Measurements from ENCODE around the gene TACC3.
A peak's percentile ranks its signal among the peaks of the same experiment; 100 is the strongest.

Gene TACC3

DNA sequence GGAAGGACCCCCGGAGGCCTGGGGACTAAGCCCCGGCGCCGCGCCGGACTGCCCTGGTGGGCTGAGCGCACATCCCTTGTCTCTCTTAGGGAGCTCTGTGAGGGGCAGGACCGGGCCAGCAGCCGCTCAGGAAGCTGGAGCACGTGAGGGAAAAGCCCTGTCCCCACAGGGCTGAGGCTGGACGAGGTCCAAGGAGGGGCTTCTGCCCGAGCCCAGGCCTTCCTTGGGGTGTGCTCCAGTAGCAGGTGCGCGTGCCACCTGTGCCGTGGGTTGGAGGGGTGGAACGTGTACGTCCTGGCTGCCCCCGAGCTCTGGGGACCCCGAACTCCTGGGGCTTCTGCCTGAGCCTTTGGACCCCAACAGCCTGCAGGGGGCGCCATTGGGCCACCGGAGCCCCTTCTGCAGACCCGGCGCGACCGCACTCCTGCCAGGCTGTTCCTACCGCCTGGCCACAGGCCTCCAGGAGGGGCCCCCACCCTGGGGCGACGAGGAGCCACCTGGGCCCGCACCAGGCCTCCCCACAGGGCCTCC, 27.2 kb downstream of the TACC3 start:
- peak; percentile 50 for DNase-seq

DNA sequence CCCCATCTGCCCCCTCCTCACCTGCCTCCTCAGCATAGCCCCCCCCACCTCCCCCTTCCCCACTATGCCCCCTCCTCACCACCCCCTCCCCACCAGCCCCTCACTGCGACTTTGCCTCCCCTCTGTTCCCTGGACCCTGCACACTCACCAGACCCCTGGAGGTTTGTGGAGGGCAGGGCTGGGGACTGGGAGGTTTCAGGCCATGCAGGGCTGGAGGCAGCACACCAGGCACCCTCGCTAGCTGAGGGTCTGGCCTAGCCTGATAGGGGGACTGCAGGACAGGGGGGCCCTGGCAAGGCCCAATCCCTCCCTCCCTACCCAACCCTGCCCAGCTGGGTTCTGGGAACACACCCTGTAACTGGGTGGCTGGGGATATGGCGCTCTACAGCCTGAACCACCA, 28.0 kb downstream of the TACC3 start:
- no peak for DNase-seq

DNA sequence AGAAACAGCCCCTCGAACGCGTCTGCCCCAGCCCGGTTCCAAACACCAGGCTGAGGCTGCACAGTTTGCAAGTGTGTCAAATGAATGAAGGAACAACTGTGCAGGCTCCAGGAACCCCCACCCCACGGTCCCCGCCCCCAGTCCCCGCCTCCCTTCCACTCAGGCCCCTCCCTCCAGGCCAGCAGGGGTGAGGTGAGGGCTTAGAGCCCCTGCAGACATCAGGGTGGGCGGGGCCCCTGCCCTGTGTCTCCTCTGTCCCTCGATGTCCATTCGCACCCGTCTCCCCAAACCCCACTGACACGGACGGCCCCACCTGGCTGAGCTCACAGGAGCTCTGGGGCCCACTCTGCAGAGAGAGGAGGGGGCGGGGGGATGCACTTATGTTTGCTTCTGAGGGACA, 28.5 kb downstream of the TACC3 start:
- no peak for DNase-seq

DNA sequence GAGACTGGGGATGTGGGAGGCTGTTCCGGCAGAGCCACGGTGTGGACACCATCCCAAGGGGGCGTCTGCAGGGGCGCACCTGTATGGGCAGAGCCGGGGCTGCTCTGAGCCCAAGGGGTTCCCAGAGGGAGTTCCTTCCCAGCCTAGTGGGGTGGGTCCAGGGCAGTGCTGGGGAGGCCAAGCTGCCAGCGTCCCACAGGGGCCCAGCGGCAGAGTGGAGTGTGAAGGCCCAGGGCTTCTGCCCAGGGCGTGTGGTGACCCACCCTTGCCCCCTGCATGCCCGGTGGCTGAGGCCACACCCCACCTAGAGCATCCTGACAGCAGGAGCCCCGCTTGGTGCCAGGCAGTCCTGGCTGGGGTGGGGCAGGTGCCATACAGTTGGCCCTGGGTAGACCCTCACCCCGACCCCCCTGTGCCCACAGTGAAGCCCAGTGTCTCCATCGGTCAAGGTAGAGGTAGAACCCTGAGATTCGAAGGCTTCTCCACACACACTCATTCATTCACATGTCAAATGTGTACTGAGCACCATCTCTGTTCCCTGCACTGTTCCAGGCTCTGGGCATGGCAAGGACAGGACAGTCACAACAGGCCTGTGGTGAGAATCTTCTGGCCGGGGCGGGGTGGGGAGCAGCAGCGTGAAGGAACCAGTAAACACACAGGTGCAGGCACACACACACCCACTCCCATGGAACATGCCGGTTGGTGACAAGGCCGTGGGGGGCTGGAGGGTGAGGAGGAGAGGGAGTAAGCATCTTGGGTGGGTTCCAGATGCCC, 29.2 kb downstream of the TACC3 start:
- DNase-seq, result no peak

DNA sequence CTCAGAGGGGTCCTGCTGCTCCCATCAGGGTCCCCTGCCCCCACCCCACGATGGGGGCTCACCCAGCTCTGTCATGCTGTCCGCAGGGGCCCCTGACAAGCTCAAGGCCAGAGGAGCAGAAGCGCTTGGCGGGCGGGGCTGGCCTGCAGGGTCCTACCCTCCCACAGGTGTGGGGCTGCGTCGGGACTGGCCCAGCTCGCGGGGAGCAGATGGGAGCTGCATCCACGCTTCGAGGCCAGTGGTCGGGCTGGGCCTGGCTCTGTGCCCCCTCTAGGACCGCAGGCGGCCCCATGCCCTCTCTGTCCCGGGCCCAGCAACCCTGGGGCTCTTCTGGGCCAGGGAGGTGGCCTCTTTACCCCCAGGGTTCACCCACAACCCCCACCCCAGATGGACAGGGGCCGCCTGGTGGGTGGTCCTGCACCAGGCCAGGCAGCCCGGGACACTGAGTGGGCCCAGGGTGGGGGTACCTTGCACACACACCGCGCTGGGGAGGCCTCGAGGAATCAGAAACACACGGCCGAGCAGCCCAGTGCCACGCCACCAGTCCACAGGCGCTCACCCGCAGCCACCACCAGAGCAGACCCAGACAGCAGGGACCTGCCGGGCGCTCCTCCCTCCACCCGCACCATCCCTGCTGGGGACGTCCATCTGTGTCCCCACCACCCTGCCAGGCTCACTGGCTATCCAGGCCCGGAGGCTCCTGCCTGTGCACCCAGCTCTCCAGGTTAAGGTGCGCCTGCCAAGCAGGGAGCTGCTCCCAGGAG, 30.0 kb downstream of the TACC3 start:
- no peak for DNase-seq

DNA sequence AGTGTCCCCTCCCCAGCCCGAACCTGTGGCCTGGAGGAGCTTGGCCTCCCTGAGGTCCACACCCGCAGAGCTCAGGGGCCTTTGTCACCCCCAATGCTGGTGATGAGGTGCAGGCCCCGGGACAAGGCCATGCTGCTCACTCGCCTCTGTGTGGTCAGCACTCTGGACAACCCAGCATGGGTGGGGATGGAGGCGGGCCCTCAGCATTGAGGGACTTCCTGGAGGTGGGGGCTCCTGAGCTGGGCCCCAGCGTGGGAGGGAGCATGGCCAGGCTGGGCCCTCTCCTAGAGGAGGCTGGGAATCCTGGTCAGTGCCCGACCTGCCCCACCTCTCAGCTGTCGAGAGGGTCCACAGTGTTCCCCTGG, 30.6 kb downstream of the TACC3 start:
- no peak for DNase-seq

DNA sequence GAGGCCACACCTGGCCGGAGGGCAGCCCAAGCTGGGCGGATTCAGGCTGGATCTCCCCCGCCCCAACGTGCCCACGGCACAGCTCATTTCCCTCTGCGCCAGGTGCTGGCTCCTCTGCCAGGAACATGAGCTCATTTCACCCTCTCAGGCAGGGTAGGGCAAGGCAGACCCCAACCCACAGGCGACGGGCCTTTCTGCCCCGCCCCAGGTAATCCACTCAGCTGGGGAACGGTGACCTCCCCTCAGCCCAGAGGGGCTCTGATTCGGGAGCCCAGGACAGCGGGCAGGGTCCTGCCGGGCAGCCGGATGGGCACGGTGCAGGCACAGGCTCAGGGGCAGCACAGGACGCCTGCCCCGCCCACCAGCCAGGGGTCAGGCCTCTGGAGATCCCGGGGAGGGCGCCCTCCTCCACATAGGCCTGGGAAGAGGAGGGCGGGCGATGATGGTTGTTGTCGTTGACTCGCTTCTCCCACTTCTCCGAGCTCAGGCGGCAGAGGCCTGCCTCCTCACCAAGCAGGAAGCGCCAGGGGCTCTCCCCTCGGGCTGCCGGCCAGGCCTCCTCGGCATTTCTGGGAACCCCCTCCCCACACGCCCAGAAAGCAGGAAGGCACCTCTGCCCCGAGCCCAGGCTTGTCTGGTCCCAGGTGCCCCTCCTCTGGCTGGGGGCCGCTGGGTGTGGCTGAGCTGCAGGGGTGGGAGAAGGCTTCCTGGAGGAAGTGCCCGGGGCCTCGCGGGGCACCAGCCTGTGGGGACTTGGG, 31.1 kb downstream of the TACC3 start:
- DNase-seq, result no peak

DNA sequence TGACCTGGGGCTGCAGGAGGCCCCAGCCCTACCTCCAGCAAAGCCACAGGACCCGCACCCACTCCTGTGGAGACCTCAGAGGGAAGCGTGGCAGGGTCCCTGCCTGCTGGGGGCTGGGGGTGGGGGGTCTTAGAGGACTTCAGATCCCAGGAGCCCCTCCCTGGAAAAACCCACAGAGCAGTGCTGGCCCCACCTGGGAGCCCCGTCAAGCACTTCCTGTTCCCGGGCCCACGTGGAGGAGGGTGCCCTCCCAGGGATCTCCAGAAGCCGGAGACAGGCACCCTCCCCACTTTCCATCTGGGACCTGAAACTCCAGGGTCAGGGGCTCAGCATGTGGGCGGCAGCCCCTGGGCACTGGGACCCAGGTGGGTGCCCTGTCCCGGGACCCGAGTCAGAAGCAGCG, 32.0 kb downstream of the TACC3 start:
- DNase-seq, result no peak

DNA sequence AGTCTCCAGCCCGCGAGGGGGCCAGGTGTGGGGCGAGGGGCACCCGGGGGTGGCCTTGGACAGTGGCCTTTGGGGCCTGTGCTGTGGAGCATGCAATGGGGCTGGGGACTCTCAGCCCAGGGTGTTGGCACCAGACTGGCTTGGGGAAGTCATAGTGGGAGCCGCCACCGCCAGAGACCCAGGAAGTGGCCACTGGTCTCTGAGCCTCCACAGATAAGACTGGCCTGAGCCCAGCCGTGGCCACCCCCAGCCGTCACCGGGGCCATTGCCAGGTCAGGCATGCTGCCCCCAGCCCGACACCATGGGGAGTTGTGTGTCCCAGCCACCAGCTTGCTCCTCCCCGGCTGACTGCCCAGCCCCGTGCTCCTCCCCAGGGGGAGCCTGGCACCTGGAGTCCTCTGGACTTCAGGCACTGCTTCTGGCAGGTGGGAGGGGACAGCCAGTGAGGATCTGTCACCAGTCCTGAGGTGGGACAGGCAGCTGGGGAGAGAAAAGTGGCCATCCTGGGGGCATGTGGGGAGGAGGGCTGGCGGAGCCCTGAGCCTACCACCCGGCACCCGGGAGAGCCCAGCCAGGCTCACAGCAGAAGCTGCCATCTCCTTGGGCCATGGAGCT, 32.5 kb downstream of the TACC3 start:
- DNase-seq, result no peak

DNA sequence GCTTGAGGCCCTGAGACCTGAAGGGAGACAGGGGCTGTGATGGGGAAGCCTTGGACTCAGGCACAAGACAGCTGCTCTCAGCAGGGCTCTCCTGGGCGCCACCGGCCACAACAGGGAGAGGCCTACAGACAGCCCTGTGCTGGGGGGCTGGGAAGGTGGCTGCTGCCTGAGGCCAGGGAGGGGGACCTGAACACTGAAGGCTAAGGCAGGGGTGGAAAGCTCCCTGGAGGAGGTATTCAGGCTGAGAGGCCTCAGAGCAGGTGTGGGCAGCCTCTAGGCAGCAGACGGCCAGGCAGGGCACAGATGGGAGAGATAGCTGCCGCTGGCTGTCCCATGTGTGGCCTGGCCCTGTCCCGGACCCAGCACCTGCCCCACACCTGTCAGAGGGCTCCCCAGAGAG, 33.0 kb downstream of the TACC3 start:
- no peak for DNase-seq

DNA sequence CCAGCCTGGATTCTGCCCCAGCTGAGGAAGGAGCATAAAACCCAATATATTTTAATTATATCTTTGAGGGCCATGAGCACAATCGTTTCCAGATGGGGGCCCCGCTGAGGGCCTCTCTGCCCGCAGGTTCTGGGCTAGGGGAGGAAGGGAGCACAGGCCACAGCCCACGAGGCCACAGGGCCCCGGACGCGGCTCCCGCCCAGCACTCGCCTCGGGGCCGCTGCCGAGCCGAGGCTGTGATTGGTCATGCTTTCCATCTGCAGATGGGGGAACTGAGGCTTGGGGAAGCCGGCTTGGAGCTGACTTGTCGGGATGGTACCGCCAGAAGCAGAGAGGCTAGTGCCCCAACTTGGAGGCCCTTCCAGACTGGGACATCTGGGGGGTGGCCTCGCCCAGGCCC, 34.0 kb downstream of the TACC3 start:
- no peak for DNase-seq

DNA sequence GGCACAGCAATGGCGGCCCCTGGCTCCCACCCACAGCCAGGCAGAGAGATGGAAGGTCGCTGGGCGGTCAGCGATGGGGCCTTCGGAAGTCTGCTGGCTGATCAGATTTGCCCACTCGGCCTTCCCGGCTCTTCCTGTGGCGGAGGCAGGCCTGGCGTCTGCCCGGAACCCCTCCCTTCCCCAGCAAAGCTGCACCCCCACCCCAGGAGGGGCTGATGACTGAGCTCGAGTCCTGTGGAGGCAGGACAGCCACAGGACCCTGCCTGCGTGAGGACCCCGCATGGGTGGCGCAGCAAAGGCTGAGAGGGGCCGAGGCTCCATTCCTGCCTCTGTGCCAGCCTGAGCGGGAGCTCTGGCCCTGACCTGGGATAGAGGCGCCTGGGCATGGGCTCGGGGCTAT, 34.8 kb downstream of the TACC3 start:
- no peak for DNase-seq

DNA sequence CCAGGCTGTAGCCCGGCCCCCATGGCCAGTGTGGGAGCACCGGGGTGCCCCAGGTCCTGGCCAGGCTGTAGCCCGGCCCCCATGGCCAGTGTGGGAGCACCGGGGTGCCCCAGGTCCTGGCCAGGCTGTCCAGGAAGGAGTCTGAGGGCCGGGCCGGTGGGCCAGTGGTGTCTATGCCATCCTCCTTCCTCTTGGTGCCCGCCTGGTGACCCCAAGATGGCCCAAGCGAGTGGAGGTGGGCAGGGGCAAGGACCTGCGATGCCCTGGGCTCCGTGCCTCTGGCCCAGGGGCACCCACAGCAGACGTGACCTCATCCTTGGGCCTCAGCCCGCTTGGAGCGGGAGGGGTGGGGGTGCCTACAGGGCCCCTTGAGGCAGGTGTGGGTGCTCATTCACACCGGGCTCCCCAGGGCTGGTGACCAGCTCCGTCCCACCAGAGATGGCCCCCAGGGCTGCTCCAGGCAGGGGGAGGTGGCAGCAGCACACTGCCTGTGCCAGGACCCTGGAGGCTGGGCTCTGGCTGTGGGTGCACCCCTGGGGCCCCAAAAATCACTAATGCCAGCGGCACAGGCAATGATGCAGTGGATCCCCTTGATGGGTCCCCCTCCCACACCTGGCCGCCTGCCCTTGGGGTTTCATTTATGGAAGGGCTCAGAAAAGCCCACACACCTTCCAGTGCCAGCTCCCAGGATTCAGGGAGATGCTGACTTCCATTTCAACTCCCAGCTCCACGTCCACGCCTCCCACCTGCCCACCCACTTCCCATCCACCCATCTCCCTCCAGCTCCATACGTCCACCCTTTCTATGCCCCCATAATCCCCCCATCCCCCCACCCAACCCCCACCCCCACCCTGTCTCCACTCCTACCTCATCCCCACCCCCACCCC, 35.8 kb downstream of the TACC3 start:
- no peak for DNase-seq

DNA sequence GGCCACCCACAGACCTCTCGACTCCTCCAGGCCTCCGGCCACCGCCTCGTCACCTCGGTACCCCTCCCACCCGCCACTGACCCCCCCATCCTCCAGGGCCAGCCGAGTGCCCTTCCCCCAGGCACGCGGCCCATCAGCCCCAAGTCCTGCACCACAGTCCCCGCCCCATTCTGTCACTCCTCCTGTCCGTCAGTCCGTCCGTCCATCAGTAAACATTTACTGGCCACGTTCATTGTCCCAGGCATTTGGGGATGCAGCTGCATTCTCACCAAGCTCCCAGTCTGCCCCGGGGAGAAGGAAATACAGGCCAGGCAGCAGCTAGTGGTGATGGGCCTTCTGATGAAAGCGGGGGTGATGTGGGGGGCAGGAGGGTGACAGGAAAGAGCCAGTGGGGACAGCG, 36.5 kb downstream of the TACC3 start:
- DNase-seq, result no peak

DNA sequence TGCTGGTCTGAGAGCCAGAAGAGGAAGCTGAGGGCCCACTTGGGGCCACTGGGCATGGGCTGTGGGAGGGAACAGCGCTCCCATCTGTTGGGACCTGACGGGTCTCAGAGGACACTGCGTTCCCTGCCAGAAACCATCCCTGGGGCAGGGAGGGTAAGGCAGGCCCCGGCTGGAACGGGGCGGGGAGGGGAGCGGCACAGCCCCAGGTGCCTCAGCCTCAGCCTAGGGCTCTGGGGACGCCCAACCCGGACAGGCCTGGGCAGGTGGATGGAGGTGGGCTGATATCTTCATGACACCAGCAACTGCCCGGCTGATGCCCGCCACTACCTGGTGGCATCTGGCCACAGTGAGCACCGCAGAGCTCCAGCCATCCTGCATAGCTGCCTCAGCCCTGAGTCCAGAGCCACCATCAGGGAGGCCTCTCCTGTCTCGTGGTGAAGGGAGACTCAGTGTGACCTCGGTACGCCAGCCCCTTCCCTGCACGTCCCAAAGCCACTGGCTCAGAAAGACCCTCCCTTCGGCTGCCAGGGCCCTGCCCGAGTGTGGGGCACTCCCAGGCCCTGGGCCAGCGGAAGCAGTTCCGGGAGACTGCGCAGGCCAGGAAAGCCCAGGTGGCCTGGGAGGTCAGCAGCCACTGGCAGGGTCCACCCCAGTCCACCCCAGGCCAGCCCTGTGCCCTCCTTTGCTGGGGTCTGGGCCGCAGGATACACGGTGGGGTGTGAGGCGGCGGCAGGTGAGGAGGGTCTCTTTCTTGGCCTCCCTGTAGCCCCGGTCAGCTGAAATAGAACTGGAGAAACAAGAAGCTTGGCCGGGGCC, 37.2 kb downstream of the TACC3 start:
- DNase-seq, result no peak

DNA sequence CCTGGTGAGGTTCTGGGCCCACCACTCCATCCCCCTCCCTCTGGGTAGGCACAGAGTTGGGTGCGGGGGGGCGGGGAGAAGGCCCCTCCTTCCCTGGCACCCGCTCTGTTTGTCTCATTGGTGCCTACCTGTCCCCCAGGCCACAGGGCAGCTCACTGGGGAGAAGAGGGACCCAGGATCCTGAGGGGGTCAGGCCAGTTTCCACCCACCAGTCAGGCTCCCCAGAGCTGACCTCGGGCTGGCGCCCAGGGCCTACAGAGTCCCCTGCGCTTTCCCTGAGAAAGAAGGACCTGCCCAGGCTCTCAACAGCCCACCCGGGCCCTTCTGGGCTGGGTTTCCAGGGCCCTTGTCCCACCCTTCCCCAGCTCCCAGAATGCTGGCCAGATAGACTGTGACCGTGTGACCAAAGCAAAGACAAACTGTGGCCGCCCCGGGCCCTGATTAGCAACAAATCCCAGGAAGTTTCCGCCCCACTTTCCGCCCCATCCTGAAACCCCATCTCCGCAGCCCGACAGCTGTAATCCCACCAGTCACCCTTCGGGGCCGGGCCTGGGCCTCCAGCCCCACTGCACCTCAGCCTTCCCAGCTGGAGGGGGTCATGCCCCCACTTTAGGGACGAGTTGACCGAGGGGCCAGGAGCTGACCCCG, 38.0 kb downstream of the TACC3 start:
- no peak for DNase-seq

DNA sequence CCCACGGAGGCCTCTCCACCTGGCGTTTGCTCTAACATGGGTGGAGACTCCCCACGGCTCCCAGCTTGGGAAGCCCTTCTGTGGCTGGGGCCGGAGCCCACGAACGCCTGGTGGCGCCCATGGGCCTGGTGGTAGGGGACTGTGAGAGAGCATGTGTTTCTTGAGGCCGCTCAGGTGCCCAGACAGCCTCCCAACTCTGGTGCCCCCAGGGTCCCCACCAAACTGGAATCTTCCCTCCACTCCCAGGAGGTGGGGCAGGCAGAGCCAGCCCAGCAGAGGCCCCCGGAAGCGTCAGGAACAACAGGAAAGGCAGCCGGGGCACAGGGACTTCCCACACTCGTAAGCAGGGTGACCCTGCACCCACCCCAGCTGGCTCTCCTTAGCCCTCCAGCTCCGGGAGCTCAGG, 38.5 kb downstream of the TACC3 start:
- DNase-seq, result no peak

DNA sequence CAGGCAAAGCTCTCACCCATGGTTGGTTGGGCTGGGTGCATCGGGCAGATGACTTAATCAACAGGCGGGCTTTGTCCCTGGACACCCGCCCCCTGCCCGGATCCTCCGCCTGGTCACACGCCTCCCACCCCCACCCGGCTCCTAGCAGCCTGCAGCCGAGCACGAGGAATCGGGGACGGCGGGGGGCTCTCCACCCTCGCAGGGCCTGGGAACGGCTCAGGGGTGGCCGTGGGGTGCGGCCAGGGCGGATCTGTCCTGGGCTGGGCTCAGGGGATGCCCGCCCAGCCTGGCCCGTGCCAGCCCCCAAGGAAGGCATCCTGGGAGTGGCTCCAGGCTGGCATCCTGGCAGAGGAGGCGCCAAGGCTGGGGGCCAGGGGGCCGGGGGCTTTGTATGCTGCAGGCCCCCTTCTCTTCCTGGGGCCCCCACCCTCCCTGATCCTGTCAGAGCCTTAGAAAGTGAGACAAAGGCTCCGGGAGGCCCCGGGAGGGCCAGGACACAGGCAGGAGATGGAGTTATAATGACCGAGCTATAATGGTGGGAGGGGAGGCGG, 39.3 kb downstream of the TACC3 start:
- DNase-seq, result no peak

DNA sequence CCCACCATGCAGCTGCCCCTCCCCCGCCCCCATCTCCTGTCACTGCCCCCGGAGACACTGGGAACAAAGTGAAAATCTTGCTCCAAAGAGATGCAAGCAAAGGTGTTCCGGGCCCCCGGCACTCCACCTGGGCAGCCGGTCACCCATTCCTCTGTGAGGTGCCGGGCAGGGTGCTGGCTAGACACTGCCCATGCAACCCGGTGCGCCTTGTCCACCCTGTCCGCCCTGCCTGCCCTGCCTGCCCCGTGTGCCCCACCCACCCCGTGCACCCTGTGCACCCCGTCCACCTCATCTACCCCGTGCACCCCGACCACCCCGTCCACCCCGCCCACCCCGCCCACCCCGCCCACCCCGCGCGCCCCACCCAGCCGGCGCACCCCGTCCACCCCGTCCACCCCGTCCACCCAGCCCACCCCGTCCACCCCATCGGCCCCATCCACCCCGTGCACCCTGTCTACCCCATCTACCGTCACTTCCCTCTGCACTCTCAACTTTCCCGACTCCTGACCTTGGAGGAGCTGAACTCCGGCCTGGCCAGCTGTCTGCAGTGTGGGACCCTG, 39.9 kb downstream of the TACC3 start:
- DNase-seq, result no peak
